GM20000 (cell line): Measurements from ENCODE around the gene CLBA1.

ENCODE experiments used
- DNase-seq: peaks from one replicate; pipeline ENCODE4 v3.0.0; 2012; ENCODE audit warnings: low spot score
- TF ChIP-seq, protein P1 (sequence below): IDR thresholded peaks from 2 replicates; pipeline ENCODE4 v1.5.1; 2012; ENCODE audit warnings: mild to moderate bottlenecking, control low read depth; ENCODE audit errors: extremely low read depth, missing control alignments

Gene CLBA1

DNA sequence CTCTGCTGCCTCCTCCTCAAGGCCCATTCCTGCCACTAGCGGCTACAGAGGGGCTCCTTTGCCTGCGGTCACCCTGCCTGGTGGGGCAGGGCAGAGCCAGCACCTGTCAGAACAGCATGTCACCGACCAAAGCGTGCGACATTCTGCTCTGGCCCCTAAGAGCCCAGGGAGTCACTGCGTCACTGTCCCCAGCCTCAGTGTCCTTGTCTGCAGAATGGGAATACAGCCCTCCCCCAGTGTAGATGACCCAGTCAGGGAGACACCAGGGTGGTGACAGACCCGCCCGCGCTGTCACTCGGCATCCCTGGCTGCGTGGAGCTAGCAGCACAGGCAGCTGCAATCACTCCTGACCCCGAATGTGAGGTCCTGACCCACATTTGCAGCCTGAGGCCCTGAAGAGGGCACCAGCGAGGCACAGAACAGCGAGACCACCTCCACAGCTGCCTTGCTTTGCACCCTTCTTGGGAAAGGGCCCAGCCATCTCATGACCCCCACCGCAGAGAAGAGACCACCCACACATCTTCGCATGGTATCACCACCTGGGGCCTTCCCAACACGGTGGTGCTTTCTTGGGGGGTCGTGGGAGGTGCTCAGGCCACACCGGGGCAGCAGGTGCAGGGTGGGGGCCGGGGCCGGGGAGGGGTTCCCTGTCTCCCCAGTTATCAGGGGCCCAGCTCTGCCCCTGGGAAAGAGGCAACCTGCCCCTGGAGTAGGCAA, 9.9 kb upstream of the CLBA1 start:
- TF ChIP-seq, protein P1, sequence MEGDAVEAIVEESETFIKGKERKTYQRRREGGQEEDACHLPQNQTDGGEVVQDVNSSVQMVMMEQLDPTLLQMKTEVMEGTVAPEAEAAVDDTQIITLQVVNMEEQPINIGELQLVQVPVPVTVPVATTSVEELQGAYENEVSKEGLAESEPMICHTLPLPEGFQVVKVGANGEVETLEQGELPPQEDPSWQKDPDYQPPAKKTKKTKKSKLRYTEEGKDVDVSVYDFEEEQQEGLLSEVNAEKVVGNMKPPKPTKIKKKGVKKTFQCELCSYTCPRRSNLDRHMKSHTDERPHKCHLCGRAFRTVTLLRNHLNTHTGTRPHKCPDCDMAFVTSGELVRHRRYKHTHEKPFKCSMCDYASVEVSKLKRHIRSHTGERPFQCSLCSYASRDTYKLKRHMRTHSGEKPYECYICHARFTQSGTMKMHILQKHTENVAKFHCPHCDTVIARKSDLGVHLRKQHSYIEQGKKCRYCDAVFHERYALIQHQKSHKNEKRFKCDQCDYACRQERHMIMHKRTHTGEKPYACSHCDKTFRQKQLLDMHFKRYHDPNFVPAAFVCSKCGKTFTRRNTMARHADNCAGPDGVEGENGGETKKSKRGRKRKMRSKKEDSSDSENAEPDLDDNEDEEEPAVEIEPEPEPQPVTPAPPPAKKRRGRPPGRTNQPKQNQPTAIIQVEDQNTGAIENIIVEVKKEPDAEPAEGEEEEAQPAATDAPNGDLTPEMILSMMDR: no peak
- peak; percentile 66 for DNase-seq

DNA sequence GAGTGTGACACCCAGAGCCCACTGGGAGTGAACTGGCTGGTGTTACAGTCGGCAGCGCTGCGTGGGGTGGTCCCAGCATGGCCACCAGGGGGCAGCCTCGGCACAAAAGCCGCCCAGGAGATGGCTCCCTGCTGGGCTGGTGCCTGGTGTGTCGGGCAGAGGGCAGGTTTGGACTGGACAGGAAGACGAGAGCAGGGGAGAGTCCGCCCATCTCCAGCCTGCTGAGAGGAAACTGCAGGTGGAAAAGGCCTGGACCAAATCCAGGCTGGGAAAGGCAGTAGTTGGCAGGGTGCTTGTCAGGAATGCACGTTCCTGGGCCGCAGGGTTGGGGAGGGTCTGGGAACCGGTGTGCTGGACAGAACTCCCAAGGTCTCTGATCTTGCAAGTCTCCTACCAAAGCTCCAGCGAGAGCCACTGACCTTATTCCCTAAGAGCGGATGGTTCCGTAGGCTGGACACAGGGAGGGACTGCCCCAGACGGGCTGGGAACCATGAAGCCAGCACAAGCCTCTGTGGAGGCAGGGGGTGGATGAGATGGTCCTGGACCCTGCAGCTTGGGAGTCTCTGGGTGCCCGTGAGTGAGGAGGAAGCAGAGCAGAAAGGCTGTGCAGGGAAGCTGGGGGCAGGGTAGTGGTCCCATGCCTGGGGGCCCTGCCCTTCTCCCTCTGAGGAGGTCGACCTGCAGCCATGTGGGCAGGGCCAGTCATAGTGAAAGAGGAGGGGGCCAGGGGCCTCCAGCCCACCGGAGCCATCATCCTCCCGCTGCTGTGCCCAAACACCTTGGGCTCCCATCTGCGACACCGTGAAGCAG, 9.2 kb upstream of the CLBA1 start:
- TF ChIP-seq, protein P1: peak; percentile 95
- DNase-seq: peak; percentile 91

DNA sequence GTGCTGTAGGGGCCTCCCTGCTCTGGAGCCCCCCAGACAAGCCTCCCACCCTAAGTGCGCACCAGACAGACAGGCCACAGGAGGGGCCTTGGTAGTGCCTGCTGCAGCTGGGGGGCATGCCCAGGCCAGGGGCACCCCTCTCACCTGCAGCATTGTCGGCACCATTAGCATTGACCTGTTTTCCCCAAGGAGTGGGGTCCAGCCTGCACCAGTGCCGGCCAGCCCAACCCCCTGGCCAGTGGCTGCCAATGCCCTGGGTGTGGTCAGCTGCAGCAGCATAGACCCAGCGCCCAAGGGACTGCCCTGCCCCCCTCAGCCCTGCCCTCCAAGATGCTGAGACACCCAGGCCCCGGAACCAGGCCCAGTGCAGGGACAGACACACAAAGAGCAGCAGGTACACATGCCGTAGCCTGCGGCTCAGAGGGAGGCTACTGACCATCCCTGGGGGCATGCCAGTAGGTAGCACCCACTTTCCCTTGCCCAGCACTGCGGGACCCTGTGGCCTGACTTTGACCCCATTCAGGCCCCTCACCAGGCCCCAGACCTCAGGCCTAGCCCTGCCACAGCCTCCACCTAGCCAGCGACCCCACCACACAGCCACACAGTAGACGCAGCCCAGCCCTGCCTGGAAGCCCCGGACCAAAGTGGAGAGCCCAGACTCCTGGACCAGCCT, 8.4 kb upstream of the CLBA1 start:
- no peak for DNase-seq
- TF ChIP-seq, protein P1: no peak

DNA sequence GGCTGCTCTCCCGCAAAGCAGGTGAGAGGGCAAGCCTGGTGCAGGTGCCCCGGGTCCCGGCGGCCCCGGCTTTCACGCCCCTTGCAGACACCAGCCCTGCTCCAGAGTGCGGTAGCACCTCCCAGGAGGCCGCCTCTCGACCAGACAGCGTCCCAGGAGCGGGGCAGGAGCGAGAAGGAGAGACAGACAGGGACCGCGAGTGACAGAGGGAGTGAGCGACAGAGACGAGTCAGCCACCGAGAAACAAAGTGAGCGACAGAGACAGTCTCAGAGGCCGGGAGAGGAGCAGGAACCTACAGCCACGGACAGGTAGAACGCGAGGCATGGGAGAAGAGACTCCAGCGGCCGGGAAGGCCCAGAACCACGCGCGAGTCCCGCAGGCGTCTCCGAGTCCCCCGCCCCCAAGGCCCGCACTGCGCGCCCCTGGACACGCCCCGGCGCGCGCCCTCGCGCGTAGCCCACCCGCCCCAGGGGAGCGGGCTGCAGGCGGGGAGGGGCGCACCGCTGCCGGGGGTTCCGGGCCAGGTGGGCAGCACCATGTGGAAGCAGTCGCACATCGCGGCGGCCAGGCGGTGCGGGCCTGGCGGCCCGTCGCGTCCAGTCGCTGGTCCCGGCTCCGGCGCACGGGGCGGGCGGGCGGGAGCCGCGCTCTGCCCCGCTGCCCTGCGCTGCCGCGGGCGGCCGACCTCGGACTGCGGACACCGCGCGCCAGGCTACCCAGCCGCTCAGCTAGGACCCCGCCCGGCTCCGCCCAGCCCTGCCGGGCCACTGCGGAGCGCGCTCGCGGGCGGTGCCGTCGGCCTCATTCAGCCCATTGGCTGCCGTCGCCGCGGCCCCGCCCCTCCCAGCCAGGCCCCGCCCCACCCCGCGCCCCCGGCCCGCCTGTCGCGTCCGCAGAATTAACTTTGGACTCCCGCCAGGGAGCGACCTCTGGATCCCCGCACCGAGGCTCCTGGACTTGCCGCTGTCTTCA, 7.6 kb upstream of the CLBA1 start, which contains the start of gene AHNAK2:
Gene AHNAK2 (minus strand): TSS at position 694 of the 973 bp plus-strand sequence. CDS start 137 bp downstream, at position 557.
- DNase-seq: peak; percentile 82
- TF ChIP-seq, protein P1: no peak

DNA sequence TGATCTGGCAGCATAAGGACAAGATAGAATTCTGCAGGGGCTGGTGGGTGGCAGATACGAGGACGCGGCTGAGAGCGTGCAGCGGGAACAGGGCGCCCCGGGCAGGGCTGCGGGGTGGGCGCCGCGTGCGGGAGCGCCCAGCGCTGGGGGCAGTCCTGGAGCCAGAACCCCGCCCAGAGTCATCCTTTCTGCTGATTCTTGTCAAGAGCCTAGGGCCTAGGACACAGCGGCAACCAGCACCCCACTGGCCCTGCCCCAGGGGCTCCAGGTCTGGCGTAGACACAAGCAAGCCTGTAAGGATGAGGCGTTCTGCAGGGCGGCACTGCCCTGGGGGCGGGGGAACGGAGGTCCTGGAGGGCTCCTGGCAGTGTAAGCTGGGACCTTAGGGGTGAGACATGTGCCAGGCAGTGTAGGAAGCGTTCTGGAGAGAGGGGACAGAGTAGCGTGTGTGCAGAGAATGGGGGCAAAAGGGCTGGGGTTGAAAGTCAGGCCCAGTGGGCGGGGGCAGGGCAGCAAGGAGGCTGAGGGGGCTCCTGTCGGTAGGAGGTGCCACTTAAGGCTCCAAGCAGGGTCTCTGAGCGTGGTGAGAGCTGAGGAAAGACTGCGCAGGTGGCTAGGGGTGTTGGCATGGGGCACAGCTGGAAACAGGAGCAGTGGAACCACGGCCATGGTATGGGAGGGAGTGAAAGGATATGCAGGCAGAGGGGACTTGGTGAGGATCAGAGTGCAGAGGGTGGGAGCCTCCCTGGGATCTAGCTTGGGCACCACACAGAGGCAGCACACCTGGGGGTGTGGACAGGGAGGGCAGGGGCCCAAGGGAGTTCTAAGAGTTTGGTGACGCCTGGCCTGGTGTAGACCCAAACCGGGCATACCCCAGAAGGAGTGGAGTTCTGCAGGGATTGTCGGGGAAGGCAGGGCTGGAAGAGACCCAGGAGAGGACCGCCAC, 6.6 kb upstream of the CLBA1 start:
- TF ChIP-seq, protein P1: no peak
- no peak for DNase-seq
